Limb (tissue), 2 donors: ENCODE data around the gene OGFR.

Source experiments
- DNase-seq, 2 donors: peaks; one replicate each; pipeline ENCODE4 v3.0.0-alpha.2; 2016; ENCODE audit errors: extremely low spot score in 2 of 2

Gene OGFR

GRCh38 chr20:62782893-62783278 is 21.7 kb upstream of the OGFR start:
- DNase-seq, result no peak

DNA sequence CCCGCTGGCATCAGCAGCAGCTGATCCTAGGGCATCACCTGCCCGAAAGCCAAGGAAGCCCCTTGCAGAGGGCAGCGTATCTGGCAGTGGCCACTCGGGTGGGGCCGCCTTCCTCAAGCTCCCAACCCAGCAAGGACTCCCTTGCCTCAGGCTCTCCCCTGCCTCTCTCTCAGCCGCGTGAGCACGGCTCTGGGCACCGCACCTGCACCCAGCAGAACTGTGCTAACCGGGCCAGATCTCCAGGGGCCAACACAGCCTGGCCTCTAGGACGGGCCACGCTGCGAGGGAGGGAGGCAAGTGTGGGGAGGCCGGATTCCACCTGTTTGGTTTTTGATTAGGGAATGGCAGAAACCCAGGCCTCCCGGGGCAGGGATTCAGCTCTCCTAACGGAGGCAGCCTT is 20.1 kb upstream of the OGFR start:
- DNase-seq, result no peak

DNA sequence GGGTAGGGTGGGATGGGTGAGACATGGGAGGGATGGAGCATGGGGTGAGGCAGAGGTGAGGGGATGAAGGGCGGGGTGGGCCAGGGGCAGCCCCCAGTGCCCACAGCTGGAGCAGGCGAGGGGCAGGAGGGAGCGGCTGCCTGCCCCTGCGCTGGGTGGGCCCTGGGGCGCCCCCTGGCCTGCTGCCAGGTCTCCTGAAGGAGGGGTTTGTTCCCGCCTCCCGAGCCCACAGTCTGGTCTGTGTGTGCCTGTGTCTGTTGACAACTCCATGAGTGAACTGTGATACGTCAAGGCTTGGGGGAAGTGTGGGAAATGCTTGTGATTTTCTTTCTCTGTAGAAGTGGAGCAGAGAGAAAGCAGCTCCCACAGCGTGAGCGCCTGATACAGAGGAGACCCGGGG is 19.2 kb upstream of the OGFR start:
- peak in 1 of 2 donors; percentile 72 for DNase-seq

DNA sequence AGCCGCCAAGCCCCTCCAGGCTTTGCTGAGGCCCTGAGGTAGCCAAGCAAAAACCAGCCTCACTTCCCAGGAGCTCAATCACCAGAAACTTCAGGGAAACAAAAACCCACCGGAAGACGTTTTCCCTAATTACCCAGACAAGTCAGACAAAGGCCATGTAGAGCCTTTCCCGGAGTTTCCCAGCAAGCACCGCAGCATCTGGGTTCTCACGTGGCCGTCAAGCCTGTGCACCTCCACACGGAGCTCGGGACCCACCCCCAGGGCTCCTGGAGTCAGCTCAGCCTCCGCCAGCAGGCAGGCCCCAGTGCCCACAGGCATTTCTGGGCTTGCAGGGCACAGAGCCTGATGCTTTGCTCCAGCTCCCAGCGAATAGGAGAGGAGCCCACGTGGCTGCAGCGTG is 18.5 kb upstream of the OGFR start:
- no peak for DNase-seq

DNA sequence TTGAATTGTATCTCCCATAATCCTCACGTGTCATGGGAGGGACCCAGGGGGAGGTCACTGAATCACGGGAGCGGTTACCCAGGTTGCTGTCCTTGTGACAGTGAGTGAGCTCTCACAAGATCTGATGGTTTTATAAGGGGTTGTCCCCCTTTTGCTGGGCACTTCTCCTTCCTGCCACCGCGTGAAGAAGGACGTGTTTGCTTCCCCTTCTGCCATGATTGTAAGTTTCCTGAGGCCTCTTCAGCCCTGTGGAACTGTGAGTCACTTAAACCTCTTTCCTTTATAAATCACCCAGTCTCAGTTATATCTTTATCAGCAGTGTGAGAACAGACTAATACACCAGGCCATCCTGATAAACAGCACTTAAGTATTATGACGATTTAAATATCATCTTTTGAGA is 17.3 kb upstream of the OGFR start:
- no peak for DNase-seq

DNA sequence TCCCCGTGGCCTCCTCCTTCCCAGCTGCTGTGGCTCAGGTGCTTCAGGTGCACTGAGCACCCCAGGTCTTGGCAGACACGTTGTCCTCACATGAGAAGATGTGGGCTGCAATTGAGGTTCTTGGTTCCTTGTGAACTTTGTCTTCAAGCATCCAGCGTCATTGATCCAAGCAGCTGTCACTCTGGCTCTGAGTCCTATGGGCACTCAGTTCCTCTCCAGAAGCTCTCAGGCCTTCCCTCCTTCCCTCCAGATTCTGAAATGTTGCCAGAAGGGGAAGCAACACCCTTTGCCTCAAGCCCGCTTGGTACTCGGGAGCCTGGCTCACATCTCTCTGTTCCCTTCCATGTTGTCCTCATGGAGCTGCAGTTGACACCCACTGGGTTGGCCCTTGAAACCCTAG is 16.8 kb upstream of the OGFR start:
- no peak for DNase-seq

DNA sequence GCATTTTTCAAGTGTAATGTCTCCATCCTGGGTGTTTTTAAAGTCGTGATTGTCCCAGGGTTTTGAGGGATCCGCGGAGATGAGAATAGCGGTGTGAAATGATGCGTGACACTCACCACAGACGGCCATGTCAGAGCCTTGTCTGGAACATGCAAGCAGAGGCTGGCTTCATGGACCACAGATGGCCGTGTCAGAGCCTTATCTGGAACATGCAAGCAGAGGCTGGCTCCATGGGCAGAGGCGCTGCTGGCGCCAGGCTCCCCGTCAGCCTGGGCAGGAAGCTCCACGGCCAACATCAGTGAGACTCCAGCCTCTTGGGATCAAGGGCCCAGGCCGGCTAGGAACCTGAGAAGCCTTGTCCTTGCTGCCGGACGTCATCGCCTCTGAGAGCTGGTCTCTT is 16.0 kb upstream of the OGFR start:
- DNase-seq, result no peak

GRCh38 chr20:62790075-62790474 is 14.6 kb upstream of the OGFR start:
- DNase-seq, result no peak

GRCh38 chr20:62791301-62792181 is 13.1 kb upstream of the OGFR start:
- peak; percentile 90 to 91 for DNase-seq

GRCh38 chr20:62792182-62792939 is 12.3 kb upstream of the OGFR start:
- no peak for DNase-seq

DNA sequence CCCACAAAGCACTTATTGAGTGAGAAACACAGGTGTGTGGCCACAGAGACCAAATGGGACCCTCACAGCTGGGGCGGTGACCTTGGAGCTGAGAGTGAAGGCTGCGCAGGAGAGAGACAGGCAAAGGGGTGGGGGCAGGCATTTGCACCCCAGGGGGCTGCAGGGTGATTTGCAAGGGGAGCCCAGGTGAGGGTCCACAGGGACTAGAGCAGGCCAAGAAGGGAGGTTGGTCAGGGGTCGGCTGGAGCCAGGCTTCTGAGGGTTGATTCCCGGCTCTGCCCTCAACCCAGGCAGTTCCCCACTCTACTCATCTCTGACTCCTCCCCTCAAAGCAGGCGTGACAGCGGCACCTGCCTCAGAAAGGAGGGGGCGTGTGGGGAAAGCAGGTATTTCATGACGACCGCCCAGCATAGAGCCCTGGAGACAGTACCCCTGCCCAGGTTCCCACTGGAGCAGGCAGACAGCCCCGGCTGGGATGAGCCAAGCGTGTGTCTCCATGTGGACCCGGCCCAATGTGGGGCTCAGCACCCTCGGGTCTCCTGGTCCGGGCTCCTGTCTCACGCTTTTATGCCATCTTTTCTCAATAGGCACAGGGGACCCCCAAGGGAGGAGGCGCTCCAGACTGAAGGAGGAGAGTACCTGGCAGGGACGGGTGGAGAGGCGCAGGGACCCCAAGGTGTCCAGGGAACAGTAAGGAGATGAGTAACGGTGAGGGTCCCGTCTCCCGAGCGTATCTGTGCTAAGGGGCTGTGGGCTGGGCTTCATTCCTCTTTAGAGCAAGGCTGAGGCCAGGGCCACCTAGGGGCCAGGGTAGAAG is 11.5 kb upstream of the OGFR start:
- no peak for DNase-seq

DNA sequence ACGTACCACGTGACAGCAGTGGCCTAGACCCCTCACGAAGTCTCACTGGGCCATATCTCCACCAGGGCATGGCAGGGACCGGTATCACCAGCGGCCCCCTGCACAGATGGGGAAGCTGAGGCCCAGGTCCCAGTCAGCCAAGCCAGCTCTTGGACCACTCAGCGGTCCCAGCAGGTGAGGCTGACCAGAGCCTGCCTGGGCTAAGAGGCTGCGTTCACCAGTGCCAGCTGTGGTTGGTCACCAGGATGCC is 11.0 kb upstream of the OGFR start:
- DNase-seq, result no peak

DNA sequence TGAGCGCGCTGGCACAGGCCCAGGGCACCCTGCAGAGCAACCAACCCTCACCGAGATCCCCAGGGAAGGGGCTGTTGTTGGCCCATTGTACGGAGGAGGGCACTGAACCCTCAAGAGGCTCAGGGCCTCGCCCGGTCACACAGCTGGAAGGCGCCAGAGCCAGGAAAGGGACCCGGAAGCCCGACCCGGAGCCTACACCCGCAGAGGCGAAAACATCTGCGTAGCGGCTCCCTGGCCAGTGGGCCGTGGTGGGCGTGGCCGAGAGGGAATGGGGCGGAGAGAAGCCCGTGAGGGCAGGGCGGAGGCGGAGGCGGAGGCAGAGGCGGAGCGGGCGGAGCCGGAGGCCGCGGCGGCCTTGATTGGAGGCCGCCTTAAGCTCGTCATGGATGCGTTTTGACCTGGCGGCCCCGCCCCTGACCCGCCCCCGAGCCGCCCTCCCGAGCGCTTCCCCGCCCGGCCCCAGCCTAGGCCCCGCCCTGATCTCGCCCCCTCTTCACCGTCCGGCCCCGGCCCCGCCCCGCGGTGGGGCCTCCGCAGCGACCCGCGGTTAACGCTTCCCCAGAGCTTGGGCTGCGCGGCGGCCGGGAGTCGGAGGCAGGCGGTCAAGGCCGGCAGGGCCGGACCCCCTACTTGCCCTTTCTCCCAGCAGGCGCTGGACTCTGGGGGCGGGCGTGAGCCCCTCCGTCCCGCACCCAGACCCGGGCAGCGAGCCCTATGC is 10.5 kb upstream of the OGFR start:
- peak; percentile 95 to 96 for DNase-seq

GRCh38 chr20:62795023-62795761 is 9.4 kb upstream of the OGFR start:
- DNase-seq, result peak in 1 of 2 donors; percentile 80

GRCh38 chr20:62796699-62797491 is 7.7 kb upstream of the OGFR start:
- no peak for DNase-seq

GRCh38 chr20:62797671-62798532 is 6.7 kb upstream of the OGFR start:
- DNase-seq, result no peak

DNA sequence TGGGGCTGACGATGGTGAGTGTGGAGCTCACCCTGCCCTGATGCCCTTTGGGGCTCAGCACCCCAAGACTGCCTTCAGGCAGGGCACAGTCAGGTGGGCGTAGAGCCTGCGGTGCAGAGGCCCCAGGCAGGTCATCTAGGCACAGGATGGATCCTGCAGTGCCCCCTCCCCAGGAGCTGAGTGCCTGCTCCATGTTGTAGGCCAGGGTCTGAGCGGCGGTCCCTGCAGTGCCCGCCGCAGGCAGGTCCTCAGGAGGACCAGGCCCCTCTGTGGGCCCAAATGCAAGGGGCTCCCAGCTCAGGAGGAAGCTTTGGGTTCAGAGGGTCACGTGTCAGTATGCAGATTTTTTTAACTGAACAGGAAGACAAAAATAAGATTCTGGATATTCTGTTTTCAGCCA is 5.6 kb upstream of the OGFR start:
- no peak for DNase-seq

GRCh38 chr20:62799459-62799858 is 5.2 kb upstream of the OGFR start:
- no peak for DNase-seq

DNA sequence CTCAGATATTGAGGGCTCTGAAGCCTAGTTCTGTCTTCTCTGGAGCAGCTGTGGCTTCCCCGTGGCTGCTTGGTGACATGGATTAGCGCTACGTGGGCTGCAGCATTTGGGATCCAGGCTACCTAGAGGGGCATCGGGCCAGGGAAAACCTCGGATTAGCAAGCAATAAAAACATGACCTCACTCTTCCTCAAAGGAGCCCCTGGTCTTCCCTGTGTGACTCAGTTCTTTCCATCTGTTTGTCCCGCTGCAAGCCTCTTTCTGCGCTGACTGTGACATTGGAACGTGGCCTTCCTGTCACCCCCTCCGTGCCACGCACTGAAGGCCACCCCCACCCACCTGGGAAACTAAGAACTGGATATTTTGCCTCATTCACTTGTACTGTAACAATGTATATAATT is 4.8 kb upstream of the OGFR start:
- no peak for DNase-seq
